ENCODE results near the gene GPR52. TPM values are rescaled to one million over a fixed set of nuclear protein-coding genes. Genes with fewer than 3 reads are reported as not detected.
A peak's percentile ranks its signal among the peaks of the same experiment; 100 is the strongest.
"Not testable (repeated sequence)": the region's sequence is repeated elsewhere in the genome, so short reads cannot be mapped to it uniquely, and the experiment has no call there.

Gene GPR52, protein sequence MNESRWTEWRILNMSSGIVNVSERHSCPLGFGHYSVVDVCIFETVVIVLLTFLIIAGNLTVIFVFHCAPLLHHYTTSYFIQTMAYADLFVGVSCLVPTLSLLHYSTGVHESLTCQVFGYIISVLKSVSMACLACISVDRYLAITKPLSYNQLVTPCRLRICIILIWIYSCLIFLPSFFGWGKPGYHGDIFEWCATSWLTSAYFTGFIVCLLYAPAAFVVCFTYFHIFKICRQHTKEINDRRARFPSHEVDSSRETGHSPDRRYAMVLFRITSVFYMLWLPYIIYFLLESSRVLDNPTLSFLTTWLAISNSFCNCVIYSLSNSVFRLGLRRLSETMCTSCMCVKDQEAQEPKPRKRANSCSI
- polyA plus RNA-seq (ENCODE audit: insufficient read length), result not detected

- DNase-seq, result no peak
These were observed at the start of gene GPR52 for GRCh38 chr1:174447866-174448530. TSS of gene GPR52 (plus strand) at chr1:174447964. CDS start at chr1:174448112, 148 bp downstream.

DNA sequence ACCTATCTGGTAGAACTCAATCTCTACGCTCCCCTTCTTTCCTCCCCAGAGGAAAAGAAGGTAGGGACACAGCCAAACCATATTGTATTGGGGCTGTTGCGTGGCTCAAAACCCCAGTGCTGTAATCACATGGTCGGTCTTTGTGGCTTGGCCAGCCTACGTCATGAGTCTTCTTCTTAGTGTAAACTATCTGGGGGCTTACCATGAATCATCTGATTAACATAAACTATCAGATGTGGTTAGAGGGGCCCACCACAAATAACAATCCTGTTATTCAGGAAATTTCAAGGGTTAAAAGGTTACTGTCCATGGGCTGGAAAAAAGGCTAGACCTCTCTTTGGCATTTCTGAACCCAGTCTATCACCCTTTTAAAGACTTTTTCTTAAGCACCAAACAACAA is 49.5 kb upstream of the GPR52 start:
- DNase-seq, result no peak

GRCh38 chr1:174399211-174399610 is 48.6 kb upstream of the GPR52 start:
- DNase-seq, result no peak

DNA sequence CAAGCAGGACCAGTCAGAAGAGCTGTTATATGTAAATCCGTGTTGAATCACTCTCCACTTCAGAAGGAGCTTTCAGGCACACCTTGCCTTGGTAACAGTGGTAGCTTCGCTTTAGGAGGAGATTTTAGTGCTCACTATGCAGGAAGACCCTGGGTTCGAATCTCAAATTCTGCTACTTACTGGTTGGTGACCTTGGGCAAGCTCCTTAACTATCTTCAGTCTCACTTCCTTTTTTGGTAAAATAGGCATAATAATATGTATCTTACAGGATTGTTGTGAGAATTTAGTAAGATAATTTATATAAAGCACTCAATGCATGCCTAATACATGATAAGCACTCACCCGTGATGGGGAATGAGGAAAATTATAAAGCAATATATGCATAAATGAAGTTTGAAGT is 46.7 kb upstream of the GPR52 start:
- DNase-seq, result no peak

DNA sequence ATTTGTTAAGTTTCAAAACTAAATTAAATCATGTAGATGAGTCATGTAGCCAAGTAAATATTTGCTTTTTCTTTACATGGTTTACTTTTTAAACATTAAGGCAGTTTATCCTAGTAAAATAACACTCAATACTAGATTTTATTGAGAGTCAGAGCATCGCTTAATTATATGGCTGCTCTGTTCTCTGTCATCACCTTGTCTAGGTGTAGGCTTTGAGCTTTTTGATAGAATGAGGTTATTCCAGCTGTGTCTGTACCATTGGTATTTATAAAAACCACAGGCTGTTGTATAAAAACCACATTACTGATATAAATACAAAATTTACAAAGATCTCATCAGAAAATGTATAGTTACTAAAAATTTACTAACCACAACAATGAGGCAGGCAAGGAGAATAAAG is 42.5 kb upstream of the GPR52 start:
- no peak for DNase-seq

DNA sequence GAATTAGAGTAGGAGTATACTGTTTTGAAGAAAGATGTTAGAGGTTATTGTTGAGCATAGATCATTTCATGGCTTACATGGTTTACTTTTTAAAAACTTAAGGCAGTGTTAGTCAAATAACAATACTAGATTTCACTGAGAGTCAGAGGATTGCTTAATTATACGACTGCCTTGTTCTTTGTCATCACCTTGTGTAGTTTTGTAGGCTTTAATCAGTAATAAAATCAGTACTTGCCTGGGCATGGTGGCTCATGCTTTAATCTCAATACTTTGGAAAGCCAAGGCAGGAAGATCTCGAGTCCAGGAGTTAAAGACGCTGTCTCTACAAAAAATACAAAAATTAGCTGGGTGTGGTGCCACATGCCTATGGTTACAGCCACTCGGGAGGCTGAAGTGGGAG is 41.3 kb upstream of the GPR52 start:
- DNase-seq, result no peak

DNA sequence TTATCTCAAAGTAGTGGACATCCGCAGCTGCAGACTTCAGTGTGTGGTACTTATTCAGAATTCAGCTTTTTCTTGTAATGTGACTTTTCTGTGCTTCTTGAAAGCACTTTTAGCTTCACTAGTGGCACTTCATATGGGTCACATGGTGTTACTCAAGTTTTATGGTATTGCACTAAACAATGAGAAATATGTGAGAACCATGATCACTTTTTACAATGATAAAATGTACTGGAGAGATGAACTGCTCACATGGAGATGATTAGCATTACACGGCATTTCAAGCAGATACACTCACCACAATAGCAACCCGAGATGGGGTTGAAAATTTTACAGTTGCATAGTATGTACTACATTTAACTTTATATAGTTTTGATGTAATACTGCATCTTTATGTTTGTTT is 40.1 kb upstream of the GPR52 start:
- DNase-seq, result no peak

DNA sequence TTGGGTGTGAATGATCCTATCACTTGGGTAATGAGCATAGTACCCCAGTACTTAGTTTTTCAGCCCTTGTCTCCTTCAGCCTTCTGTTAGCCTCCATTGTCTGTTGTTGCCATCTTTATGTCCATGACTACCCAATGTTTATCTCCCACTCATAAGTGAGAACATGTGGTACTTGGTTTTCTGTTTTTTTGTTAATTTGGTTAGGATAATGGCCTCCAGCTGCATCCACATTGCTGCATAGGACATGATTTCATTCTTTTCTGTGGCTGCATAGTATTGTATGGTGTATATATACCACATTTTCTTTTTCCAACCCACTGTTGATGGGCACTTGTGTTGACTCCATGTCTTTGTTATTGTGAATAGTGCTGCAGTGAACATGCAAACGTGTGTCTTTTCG is 39.6 kb upstream of the GPR52 start:
- no peak for DNase-seq

DNA sequence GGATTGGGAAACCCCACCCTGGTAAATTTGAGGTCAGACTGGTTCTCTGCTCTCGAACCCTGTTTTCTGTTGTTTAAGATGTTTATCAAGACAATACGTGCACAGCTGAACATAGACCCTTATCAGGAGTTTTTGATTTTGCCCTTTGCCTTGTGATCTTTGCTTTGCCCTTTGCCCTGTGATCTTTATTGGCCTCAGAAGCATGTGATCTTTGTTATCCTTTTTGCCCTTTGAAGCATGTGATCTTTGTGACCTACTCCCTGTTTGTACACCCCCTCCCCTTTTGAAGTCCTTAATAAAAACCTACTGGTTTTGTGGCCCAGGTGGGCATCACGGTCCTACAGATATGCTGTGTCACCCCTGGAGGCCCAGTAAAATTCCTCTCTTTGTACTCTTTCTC is 38.0 kb upstream of the GPR52 start:
- DNase-seq, result not testable (repeated sequence)

GRCh38 chr1:174413632-174414031 is 34.1 kb upstream of the GPR52 start:
- DNase-seq, result no peak

DNA sequence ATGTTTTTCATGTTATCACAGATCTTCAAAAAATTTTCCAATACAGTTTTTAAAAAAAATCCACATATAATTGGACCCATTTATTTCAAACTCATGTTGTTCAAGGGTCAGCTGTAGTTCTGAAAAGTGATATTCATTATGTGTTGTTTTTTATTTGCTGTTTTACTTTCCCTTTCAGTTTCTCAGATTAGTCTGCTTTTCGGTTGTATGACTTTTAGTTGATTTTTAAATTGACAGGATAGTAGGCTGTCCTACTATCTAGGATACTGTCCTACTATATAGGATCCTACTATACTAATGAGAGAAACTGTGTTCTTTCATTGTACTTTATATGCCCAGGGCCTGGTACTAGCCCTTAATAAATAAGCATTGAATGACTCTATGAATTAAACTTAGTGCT is 33.6 kb upstream of the GPR52 start:
- DNase-seq, result no peak

DNA sequence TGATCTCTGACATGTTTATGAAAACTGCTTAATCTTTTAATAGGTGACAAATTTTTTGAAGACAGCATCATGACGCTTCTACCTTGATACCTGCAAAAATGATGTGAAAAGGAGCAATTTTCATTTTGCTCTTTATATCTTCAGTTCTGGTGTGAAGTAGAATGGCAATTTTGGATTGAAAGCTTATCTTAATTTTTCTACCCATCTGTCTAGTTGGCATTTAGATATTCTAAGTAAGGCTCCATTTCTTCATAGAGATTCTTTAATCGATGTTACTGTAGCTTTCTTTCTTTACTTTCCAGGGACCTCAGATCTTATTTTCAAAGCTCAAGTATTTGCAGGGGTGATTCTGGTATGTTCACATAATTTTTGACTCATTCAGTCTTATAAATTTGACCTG is 32.3 kb upstream of the GPR52 start:
- DNase-seq, result no peak

GRCh38 chr1:174417921-174418320 is 29.8 kb upstream of the GPR52 start:
- DNase-seq, result no peak

DNA sequence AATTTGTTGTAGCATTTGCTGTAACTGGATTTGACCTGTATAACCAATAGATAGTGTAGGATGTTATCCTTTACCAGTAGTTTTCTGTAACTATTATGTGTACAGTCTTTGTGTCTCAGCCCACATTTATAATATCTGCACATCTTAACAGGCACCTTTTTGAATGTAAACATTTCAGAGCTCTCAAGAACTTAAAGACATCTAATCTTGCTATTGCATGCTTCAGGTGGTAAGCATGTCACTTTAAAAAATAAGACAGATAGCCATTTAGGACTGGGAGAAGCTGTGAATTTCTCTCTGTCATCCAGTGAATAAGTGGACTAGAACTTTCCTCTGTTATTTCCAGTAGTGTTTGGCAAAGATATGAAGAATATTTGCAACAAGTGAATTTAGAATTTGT is 22.6 kb upstream of the GPR52 start:
- DNase-seq, result no peak

- DNase-seq, result no peak
These were observed 21.6 kb upstream of the GPR52 start for GRCh38 chr1:174426153-174426552.

DNA sequence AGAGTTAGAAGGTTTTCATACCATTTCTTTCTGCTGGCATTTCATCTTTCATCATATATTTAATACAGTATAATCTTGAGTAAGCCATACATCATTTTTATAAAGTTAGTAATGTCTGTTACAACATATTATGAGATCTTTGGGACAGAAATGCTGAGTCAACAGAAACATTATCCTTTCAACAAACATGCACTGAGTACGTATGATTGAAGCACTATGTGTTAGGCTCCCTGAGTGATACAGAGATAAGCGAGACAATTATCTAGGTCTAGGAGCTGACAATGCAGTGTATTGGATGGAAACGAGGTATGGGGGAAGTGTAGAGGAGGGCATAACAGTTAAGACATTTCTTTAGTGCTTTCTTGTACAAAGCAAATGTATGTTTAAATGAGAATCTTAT is 19.7 kb upstream of the GPR52 start:
- DNase-seq, result no peak

- DNase-seq, result no peak
These were observed 19.0 kb upstream of the GPR52 start for GRCh38 chr1:174428739-174429138.

GRCh38 chr1:174433451-174433850 is 14.3 kb upstream of the GPR52 start:
- no peak for DNase-seq

GRCh38 chr1:174445351-174445750 is 2.4 kb upstream of the GPR52 start:
- DNase-seq, result no peak

DNA sequence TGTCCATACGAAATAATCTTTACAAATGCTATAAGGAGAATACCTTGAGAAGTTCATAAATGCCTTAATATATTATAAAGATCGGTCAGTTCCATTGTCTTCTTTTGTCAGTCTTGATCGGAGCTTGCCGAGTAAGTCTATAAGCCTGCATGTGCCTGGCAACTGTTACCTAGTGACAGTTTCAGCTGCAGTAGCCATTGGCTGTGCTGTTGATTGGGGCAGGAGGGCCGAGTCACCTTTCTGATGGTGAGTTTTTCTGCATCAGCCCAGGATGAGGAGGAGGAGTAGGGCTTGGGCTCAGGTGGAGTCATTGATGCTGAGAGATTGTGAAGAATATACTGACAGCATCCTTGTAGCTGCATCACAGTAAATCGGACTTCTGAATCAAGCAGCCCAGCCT is 1.9 kb upstream of the GPR52 start:
- no peak for DNase-seq

GRCh38 chr1:174448531-174448883 is 743 bp downstream of the GPR52 start:
- no peak for DNase-seq

DNA sequence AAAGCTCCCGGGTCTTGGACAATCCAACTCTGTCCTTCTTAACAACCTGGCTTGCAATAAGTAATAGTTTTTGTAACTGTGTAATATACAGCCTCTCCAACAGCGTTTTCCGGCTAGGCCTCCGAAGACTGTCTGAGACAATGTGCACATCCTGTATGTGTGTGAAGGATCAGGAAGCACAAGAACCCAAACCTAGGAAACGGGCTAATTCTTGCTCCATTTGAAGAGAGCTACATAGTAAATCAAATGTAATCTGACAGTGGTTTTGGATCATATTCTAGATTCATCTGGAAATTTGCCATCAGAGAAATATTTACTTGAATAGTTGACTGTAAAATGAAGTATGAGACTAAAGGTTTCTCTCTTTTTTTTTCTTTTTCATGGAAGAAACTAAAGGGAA is 1.2 kb downstream of the GPR52 start:
- DNase-seq, result peak; percentile 6

DNA sequence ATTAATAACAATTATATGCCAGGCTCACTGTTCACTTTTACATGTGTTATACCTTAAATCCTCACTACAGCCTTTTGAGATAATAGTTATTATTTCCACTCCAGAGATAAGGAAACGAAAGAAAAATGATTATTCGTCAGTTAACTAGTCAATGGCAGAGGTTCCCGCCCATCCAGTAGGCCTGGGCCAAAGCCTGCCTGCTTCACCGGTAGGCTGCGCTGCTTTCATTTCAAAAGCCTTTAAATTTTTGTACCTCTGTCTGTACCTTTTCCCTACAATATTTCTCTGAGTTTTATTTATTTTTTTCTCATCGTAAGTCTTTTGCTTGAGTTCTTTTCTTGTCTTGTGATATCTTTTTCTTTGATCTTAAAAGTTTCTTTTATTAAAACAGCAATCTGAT is 3.6 kb downstream of the GPR52 start:
- no peak for DNase-seq

GRCh38 chr1:174465855-174466254 is 18.1 kb downstream of the GPR52 start:
- DNase-seq, result no peak

DNA sequence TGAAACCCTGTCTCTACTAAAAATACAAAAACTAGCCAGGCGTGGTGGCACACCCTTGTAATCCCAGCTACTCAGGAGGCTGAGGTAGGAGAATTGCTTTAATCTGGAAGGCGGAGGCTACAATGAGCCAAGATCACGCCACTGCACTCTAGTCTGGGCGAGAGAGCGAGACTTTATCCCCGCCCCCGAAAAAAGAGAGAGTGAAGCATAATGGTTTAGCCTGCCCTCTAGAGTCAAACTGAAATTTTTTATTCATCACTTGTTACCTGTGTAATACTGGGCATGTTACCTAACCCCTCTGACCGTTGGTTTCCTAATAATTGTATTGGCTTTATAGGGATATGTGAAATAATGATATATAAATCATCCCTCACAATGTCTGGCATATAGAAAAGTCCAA is 18.8 kb downstream of the GPR52 start:
- no peak for DNase-seq

Measured in hindlimb muscle (tissue), 1 donor.